Aorta (tissue), 5 donors: ENCODE measurements around the gene RER1. TPM values are rescaled to one million over a fixed set of nuclear protein-coding genes. Genes with fewer than 3 reads are reported as not detected.

Experiments used
- ATAC-seq: fragments of 200-7000 bp; cut with Tn5 transposase; one replicate; pipeline ENCODE4 v1.9.1; 2022; ENCODE audit warnings: moderate library complexity; ENCODE audit not compliant: low FRiP score
- DNase-seq, 2 donors: peaks; one replicate each; pipeline ENCODE4 v3.0.0-alpha.2; 2020
- H3K27ac ChIP-seq, 2 donors: one replicate each; pipeline ENCODE4 v1.5.1; 2013; ENCODE audit warnings: low read length in 2 of 2, mild to moderate bottlenecking in 2 of 2, moderate library complexity in 2 of 2, control low read depth in 1 of 2, inconsistent platforms in 1 of 2, low read depth in 1 of 2
- H3K27me3 ChIP-seq, 2 donors: one replicate each; pipeline ENCODE4 v1.6.1; 2013; ENCODE audit warnings: control low read depth in 1 of 2, low read length in 1 of 2, mild to moderate bottlenecking in 1 of 2, moderate library complexity in 1 of 2; ENCODE audit not compliant: insufficient read depth in 2 of 2, control insufficient read depth in 1 of 2
- H3K36me3 ChIP-seq, 2 donors: one replicate each; pipeline ENCODE4 v1.6.1; 2013; ENCODE audit warnings: control low read depth in 1 of 2, low read length in 1 of 2, mild to moderate bottlenecking in 1 of 2; ENCODE audit not compliant: insufficient read depth in 2 of 2, control insufficient read depth in 1 of 2
- H3K4me1 ChIP-seq, 2 donors: one replicate each; pipeline ENCODE4 v1.6.1; 2013; ENCODE audit warnings: low read length in 2 of 2, control low read depth in 1 of 2, mild to moderate bottlenecking in 1 of 2, moderate library complexity in 1 of 2; ENCODE audit not compliant: insufficient read depth in 2 of 2, control insufficient read depth in 1 of 2
- H3K4me3 ChIP-seq, 2 donors: one replicate each; pipeline ENCODE4 v1.5.1; 2013; ENCODE audit warnings: low read length in 2 of 2, control low read depth in 1 of 2, mild to moderate bottlenecking in 1 of 2
- H3K9me3 ChIP-seq: one replicate; pipeline ENCODE4 v1.6.1; 2013; ENCODE audit warnings: mild to moderate bottlenecking, low read length; ENCODE audit not compliant: control insufficient read depth
- WGBS, 2 donors: extraction: QIAGEN DNeasy Blood & Tissue Kit; methylation state at CpG; one replicate each; pipeline ENCODE4 v1.1.7; 2013; 5-methylcytosine and 5-hydroxymethylcytosine counted together
- intact Hi-C, 2 donors: fragments of 100-400 bp; cut with DNase I; formaldehyde crosslinking; loops; one replicate each; pipeline versions ENCODE4 v1.14.2 to v1.15.0; 2022
- polyA plus RNA-seq, 2 donors: library from polyadenylated mRNA; stranded (reverse); fragments of 200-250 nt; gene quantifications; one replicate each; pipeline ENCODE4 v1.2.3, GENCODE V29; 2013
- total RNA-seq, 2 donors: library from RNA; stranded (reverse); fragmentation: NEBNext Ultra II Directional; extraction: Animal tissue kit (Norgen Biotek cat#: 25700); gene quantifications; one replicate each; pipeline ENCODE4 v1.2.1, GENCODE V29; 2021
- donor health status: healthy with polysubstance abuse.
- donor health status: Bipolar disorder and iron deficiency.
- donor health status: DM: no; HTN: no; CAD: no.
- donor health status: DM: no; HTN: no; CAD: no.
- donor health status: DM: yes; HTN: yes; CAD: no.

Gene RER1
- total and polyA plus RNA-seq, 4 donors: 41.1 to 99.8 (median 83.4) TPM

- WGBS, 2 donors: 82 to 88% methylated on average over 7 of the region's 7 CpGs
- ATAC-seq (no peak), DNase-seq (no peak)
- no peaks in the 10 kb centered on the region for H3K4me1 ChIP-seq
- H3K36me3 ChIP-seq: peaks cover 0 to 6% of the 10 kb centered on the region in 2 donors
- H3K27me3 ChIP-seq: no peaks in the 10 kb centered on the region
- intact Hi-C loops: no loop called here
- no peak overlapping the region for H3K27ac ChIP-seq
- H3K9me3 ChIP-seq: no peaks in the 10 kb centered on the region
- H3K4me3 ChIP-seq: no peak overlapping the region
Measured at GRCh38 chr1:2394220-2394619, 2.6 kb downstream of the RER1 start.

- H3K36me3 ChIP-seq: peaks cover 0 to 6% of the 10 kb centered on the region in 2 donors
- no peaks in the 10 kb centered on the region for H3K9me3 ChIP-seq
- no peaks in the 10 kb centered on the region for H3K27me3 ChIP-seq
- intact Hi-C loops: no loop called here
- WGBS, 2 donors: 77% methylated on average over 11 of the region's 11 CpGs
- H3K27ac ChIP-seq: no peak overlapping the region
- no peak for ATAC-seq
- H3K4me1 ChIP-seq: no peaks in the 10 kb centered on the region
- no peak overlapping the region for H3K4me3 ChIP-seq
- DNase-seq: no peak
Measured at GRCh38 chr1:2394761-2395160, 3.1 kb downstream of the RER1 start.

- intact Hi-C loops: no loop called here
- ATAC-seq: no peak
- H3K9me3 ChIP-seq: no peaks in the 10 kb centered on the region
- no peaks in the 10 kb centered on the region for H3K4me1 ChIP-seq
- peaks cover 0 to 6% of the 10 kb centered on the region in 2 donors for H3K36me3 ChIP-seq
- no peaks in the 10 kb centered on the region for H3K27me3 ChIP-seq
- DNase-seq: no peak
- H3K27ac ChIP-seq: no peak overlapping the region
- H3K4me3 ChIP-seq: no peak overlapping the region
- 81 to 93% methylated on average over 10 of the region's 10 CpGs for WGBS, 2 donors
Measured at GRCh38 chr1:2395245-2395644, 3.6 kb downstream of the RER1 start.

- H3K4me1 ChIP-seq: no peaks in the 10 kb centered on the region
- no peaks in the 10 kb centered on the region for H3K27me3 ChIP-seq
- H3K9me3 ChIP-seq: no peaks in the 10 kb centered on the region
- 80 to 86% methylated on average over 17 of the region's 17 CpGs for WGBS, 2 donors
- peaks cover 0 to 6% of the 10 kb centered on the region in 2 donors for H3K36me3 ChIP-seq
- ATAC-seq (no peak), DNase-seq (no peak)
- no peak overlapping the region for H3K27ac ChIP-seq
- intact Hi-C loops: no loop called here
- H3K4me3 ChIP-seq: no peak overlapping the region
Measured at GRCh38 chr1:2396059-2396458, 4.4 kb downstream of the RER1 start.

- no peaks in the 10 kb centered on the region for H3K9me3 ChIP-seq
- H3K4me1 ChIP-seq: no peaks in the 10 kb centered on the region
- no peak overlapping the region for H3K27ac ChIP-seq
- WGBS, 2 donors: 84 to 88% methylated on average over 5 of the region's 5 CpGs
- ATAC-seq: no peak
- H3K4me3 ChIP-seq: no peak overlapping the region
- DNase-seq: no peak
- H3K36me3 ChIP-seq: peaks cover 0 to 6% of the 10 kb centered on the region in 2 donors
- H3K27me3 ChIP-seq: no peaks in the 10 kb centered on the region
- intact Hi-C loops: no loop called here
Measured at GRCh38 chr1:2396476-2396875, 4.8 kb downstream of the RER1 start.

GRCh38 chr1:2397007-2397679 lies 5.5 kb downstream of the RER1 start:
- no peak for DNase-seq
- Histone ChIP-seq H3K27ac (no peak overlapping the region), H3K4me1 (no peaks in the 10 kb centered on the region), H3K4me3 (no peak overlapping the region), H3K27me3 (no peaks in the 10 kb centered on the region), H3K9me3 (no peaks in the 10 kb centered on the region), H3K36me3 (peaks cover 0 to 6% of the 10 kb centered on the region in 2 donors)
- ATAC-seq: no peak
- WGBS, 2 donors: 90% methylated on average over 19 of the region's 19 CpGs
- intact Hi-C loops: no loop called here

- H3K36me3 ChIP-seq: peaks cover 0 to 4% of the 10 kb centered on the region in 2 donors
Measured at GRCh38 chr1:2398871-2399270, 7.2 kb downstream of the RER1 start.

GRCh38 chr1:2399890-2400575 lies 8.4 kb downstream of the RER1 start:
- peaks cover 0 to 6% of the 10 kb centered on the region in 2 donors for H3K36me3 ChIP-seq
- no peak overlapping the region for H3K4me3 ChIP-seq
- no peak for DNase-seq
- no peaks in the 10 kb centered on the region for H3K27me3 ChIP-seq
- ATAC-seq: no peak
- H3K27ac ChIP-seq: no peak overlapping the region
- 87 to 88% methylated on average over 22 of the region's 22 CpGs for WGBS, 2 donors
- no peaks in the 10 kb centered on the region for H3K9me3 ChIP-seq
- no peaks in the 10 kb centered on the region for H3K4me1 ChIP-seq
- intact Hi-C loops: no loop called here

More at GRCh38 chr1:2398871-2399270, 7.2 kb downstream of the RER1 start:
- WGBS, 2 donors: 83 to 87% methylated on average over 7 of the region's 7 CpGs
- H3K27ac ChIP-seq: no peak overlapping the region
- H3K4me3 ChIP-seq: no peak overlapping the region
- intact Hi-C loops: no loop called here
- ATAC-seq: no peak
- H3K4me1 ChIP-seq: no peaks in the 10 kb centered on the region
- H3K9me3 ChIP-seq: no peaks in the 10 kb centered on the region
- DNase-seq: no peak
- H3K27me3 ChIP-seq: no peaks in the 10 kb centered on the region

- WGBS, 2 donors: 83 to 85% methylated on average over 10 of the region's 10 CpGs
- no peak for ATAC-seq
- H3K9me3 ChIP-seq: no peaks in the 10 kb centered on the region
- H3K27ac ChIP-seq: no peak overlapping the region
- no peaks in the 10 kb centered on the region for H3K27me3 ChIP-seq
- H3K36me3 ChIP-seq: peaks cover 0 to 6% of the 10 kb centered on the region in 2 donors
- H3K4me3 ChIP-seq: no peak overlapping the region
- DNase-seq: no peak
- H3K4me1 ChIP-seq: no peaks in the 10 kb centered on the region
- intact Hi-C loops: no loop called here
Measured at GRCh38 chr1:2400576-2400909, 8.9 kb downstream of the RER1 start.
